Measurements from ENCODE around the gene LIX1L.

DNA sequence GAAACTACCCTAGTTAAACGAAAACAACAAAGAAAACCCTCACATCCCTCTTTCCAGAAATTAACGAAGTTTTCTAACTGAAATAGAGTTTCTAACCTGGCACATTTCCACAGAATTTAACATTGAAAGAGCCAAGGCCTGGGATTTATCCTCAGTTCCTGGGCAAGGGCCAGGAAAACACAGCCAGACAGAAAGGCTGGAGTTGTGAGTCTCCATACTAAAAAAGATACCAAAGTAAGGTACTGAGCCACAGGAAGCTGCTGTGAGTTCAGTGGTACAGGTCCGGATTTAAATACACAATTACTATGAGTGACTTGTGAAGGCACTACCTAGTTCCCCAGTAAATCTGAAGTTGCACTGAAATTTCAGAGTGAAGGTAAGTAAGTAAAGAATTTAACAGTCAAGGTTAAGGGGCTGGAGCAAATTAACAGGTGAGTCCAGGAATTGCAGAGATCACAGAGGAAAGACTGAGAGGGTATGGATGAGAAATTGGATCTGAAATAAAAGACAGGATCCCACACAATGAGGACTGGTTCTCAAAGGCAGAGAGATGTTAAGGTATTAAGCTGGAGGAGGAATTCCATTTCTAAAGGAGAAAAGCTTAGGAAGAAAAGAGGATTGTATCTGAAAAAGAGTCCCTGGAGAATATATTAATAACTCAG lies 905 bp downstream of the LIX1L start:
- TF ChIP-seq, protein P1, sequence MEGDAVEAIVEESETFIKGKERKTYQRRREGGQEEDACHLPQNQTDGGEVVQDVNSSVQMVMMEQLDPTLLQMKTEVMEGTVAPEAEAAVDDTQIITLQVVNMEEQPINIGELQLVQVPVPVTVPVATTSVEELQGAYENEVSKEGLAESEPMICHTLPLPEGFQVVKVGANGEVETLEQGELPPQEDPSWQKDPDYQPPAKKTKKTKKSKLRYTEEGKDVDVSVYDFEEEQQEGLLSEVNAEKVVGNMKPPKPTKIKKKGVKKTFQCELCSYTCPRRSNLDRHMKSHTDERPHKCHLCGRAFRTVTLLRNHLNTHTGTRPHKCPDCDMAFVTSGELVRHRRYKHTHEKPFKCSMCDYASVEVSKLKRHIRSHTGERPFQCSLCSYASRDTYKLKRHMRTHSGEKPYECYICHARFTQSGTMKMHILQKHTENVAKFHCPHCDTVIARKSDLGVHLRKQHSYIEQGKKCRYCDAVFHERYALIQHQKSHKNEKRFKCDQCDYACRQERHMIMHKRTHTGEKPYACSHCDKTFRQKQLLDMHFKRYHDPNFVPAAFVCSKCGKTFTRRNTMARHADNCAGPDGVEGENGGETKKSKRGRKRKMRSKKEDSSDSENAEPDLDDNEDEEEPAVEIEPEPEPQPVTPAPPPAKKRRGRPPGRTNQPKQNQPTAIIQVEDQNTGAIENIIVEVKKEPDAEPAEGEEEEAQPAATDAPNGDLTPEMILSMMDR (conservative IDR thresholded peaks at IDR 0.05 in 1 of 2, IDR thresholded peaks at IDR 0.05 in 1 of 2; ENCODE audit: low read depth in 1 of 2, low read length in 2 of 2), result no peak
- no peak for TF ChIP-seq EZH2 (IDR thresholded peaks at IDR 0.05; ENCODE audit: low read length, missing control alignments)
